Measurements from ENCODE around the gene SENP6. TPM values are rescaled to one million over a fixed set of nuclear protein-coding genes. Genes with fewer than 3 reads are reported as not detected.

SENP6 gene
- total and polyA plus RNA-seq, 9 of the 15 experiments (the other 6 are each of a cell fraction or from before 2014, with no cell fraction given), result 11.1 to 79.4 (median 46.8) TPM

- TF ChIP-seq TBL1XR1 (IDR thresholded peaks at IDR 0.05; ENCODE audit: low read length in 2 of 2), result no peak
- TF ChIP-seq ZBTB8A (IDR thresholded peaks at IDR 0.05; ENCODE audit: partially characterized antibody), result no peak
- no peak for TF ChIP-seq PCBP2 (IDR thresholded peaks at IDR 0.05; ENCODE audit: low read depth, low read length, poor library complexity, severe bottlenecking)
- TF ChIP-seq ZC3H8 (IDR thresholded peaks at IDR 0.05), result no peak
- no peak for TF ChIP-seq ETV1 (tag; conservative IDR thresholded peaks at IDR 0.05; ENCODE audit: low read depth)
- no peak for TF ChIP-seq SIX5 (IDR thresholded peaks at IDR 0.05; ENCODE audit: borderline replicate concordance in 1 of 2, insufficient read depth in 1 of 2, low read depth in 1 of 2, low read length in 2 of 2)
- no peak for TF ChIP-seq CTBP1 (IDR thresholded peaks at IDR 0.05; ENCODE audit: borderline replicate concordance)
- TF ChIP-seq PHF20 (IDR thresholded peaks at IDR 0.05; ENCODE audit: partially characterized antibody), result no peak
- peak; percentile 98 for TF ChIP-seq ZNF316 (IDR thresholded peaks at IDR 0.05)
- no peak for TF ChIP-seq ZNF197 (CRISPR knock-in tag; IDR thresholded peaks at IDR 0.05; ENCODE audit: low read depth)
- TF ChIP-seq DDX20 (tag; IDR thresholded peaks at IDR 0.05; ENCODE audit: low read depth), result no peak
- TF ChIP-seq ZNF77 (CRISPR knock-in tag; IDR thresholded peaks at IDR 0.05), result no peak
- peak; percentile 97 for TF ChIP-seq C11orf30 (IDR thresholded peaks at IDR 0.05; ENCODE audit: low read depth)
- no peak for TF ChIP-seq COPS2 (conservative IDR thresholded peaks at IDR 0.05)
- no peak for TF ChIP-seq HINFP (tag; conservative IDR thresholded peaks at IDR 0.05; ENCODE audit: low read depth)
These were observed 12.7 kb upstream of the SENP6 start (continued) for GRCh38 chr6:75588948-75589347.

Measured in K562 (cell line).